ENCODE measurements around the gene CCDC137.

Gene CCDC137

DNA sequence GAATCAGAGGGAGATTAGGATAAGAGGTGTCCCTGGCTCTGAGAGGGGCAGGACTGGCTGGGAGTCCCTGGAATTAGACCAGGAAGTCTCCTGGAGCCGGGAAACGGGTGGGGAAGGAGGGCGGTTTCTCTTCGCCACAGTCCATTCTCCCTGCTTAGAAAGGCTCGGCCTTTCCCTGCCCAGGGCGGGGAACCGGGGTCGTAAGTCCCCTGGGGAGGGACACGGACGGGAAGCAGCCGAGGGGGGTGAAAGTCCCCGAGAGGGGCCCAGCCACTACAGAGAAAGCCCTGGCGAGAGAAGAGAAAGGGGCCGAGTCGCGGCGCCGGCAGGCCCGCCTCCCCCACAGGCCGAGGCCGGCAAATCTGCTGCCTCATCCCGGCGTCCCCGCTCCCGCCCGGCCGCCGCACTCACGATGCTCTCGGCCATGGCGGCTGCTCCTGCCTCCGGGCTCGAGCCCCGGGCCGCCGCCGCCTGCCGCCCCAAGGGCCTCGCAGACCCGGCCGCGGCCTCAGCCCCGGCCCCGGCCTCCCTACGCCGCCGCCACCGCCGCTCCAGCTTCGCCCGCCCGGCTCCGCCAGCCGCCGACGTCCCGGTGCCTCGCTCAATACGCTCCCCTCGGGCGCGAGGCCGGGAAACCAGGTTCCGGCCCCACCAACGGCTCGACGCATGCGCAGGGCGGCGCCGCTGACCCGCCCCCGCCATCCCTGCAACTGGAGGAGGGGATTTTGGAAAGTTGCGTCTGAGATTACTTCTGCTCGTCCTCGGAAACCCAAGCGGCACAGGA, 29.8 kb upstream of the CCDC137 start, which contains the start of the genes NPLOC4 and TSPAN10:
TSS of gene NPLOC4 (minus strand) at position 608 of the 784 bp plus-strand sequence. CDS start at position 426, 182 bp downstream.
TSS of gene TSPAN10 (plus strand) at position 692 of the 784 bp plus-strand sequence. CDS start 5,217 bp downstream, outside the sequence.
- CTCF ChIA-PET = no interaction called here
- Histone ChIP-seq H3K4me1 (ENCODE audit: control insufficient read depth, insufficient read depth, low read length) (peaks cover 9% of the 10 kb centered on the region; the same call in 1 of the 2 replicates), H3K4me3 (ENCODE audit: low read depth, low read length) (peak within 1 kb of the TSS; percentile 83), H3K9me3 (ENCODE audit: control insufficient read depth, insufficient read depth, low read depth, low read length) (no peaks in the 10 kb centered on the region), H3K27ac (ENCODE audit: extremely low read depth, low read depth, low read length) (peak within 1 kb of the TSS; percentile 98), H3K36me3 (ENCODE audit: control insufficient read depth in 2 of 2, insufficient read depth in 1 of 2, low read length in 2 of 2) (peaks cover 6 to 9% of the 10 kb centered on the region in 2 experiments)
- POLR2A ChIA-PET = interaction anchor here (0.6 to 2.0 kb wide), 10 partner anchors 19 to 414 kb away, joined by 3 to 6 read pairs (median 4); partner anchors contain the start of genes ARL16, CCDC137, CEP131 and HGS
- TF ChIP-seq, protein P1, sequence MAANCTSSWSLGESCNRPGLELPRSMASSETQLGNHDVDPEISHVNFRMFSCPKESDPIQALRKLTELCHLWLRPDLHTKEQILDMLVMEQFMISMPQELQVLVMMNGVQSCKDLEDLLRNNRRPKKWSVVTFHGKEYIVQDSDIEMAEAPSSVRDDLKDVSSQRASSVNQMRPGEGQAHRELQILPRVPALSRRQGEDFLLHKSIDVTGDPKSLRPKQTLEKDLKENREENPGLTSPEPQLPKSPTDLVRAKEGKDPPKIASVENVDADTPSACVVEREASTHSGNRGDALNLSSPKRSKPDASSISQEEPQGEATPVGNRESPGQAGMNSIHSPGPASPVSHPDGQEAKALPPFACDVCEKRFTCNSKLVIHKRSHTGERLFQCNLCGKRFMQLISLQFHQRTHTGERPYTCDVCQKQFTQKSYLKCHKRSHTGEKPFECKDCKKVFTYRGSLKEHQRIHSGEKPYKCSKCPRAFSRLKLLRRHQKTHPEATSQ (tag by site-specific recombination; IDR thresholded peaks at IDR 0.05) = no peak
- TF ChIP-seq ZNF341 (tag by site-specific recombination; IDR thresholded peaks at IDR 0.05; ENCODE audit: low read depth) = peak; percentile 44; the same call in 1 of the 2 replicates
- peak; percentile 22; the same call in 1 of the 2 replicates for TF ChIP-seq ZNF391 (tag by site-specific recombination; IDR thresholded peaks at IDR 0.05; ENCODE audit: borderline replicate concordance, low read depth)
- TF ChIP-seq ZFP37 (tag by site-specific recombination; IDR thresholded peaks at IDR 0.05) = no peak
- no peak for TF ChIP-seq ZNF350 (tag by site-specific recombination; IDR thresholded peaks at IDR 0.05)
- no peak for TF ChIP-seq GFI1B (tag by site-specific recombination; IDR thresholded peaks at IDR 0.05)
- TF ChIP-seq, protein P2, sequence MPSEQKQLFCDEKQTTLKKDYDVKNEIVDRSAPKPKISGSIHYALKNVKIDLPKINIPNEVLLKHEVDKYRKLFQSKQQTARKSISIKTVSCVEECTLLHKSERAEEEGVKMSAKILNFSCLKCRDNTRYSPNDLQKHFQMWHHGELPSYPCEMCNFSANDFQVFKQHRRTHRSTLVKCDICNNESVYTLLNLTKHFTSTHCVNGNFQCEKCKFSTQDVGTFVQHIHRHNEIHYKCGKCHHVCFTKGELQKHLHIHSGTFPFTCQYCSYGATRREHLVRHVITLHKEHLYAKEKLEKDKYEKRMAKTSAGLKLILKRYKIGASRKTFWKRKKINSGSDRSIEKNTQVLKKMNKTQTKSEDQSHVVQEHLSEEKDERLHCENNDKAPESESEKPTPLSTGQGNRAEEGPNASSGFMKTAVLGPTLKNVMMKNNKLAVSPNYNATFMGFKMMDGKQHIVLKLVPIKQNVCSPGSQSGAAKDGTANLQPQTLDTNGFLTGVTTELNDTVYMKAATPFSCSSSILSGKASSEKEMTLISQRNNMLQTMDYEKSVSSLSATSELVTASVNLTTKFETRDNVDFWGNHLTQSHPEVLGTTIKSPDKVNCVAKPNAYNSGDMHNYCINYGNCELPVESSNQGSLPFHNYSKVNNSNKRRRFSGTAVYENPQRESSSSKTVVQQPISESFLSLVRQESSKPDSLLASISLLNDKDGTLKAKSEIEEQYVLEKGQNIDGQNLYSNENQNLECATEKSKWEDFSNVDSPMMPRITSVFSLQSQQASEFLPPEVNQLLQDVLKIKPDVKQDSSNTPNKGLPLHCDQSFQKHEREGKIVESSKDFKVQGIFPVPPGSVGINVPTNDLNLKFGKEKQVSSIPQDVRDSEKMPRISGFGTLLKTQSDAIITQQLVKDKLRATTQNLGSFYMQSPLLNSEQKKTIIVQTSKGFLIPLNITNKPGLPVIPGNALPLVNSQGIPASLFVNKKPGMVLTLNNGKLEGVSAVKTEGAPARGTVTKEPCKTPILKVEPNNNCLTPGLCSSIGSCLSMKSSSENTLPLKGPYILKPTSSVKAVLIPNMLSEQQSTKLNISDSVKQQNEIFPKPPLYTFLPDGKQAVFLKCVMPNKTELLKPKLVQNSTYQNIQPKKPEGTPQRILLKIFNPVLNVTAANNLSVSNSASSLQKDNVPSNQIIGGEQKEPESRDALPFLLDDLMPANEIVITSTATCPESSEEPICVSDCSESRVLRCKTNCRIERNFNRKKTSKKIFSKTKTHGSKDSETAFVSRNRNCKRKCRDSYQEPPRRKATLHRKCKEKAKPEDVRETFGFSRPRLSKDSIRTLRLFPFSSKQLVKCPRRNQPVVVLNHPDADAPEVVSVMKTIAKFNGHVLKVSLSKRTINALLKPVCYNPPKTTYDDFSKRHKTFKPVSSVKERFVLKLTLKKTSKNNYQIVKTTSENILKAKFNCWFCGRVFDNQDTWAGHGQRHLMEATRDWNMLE (tag by site-specific recombination; conservative IDR thresholded peaks at IDR 0.05; ENCODE audit: low read depth) = 0 out of 2 replicates have a peak, but pooled peaks have one; percentile 12
- no peak for TF ChIP-seq ZSCAN16 (tag by site-specific recombination; IDR thresholded peaks at IDR 0.05)
- TF ChIP-seq ZNF2 (tag by site-specific recombination; IDR thresholded peaks at IDR 0.05) = peak; percentile 52; the same call in 1 of the 2 replicates
- TF ChIP-seq ZSCAN30 (tag by site-specific recombination; IDR thresholded peaks at IDR 0.05) = peak; percentile 89
- TF ChIP-seq, protein P3, sequence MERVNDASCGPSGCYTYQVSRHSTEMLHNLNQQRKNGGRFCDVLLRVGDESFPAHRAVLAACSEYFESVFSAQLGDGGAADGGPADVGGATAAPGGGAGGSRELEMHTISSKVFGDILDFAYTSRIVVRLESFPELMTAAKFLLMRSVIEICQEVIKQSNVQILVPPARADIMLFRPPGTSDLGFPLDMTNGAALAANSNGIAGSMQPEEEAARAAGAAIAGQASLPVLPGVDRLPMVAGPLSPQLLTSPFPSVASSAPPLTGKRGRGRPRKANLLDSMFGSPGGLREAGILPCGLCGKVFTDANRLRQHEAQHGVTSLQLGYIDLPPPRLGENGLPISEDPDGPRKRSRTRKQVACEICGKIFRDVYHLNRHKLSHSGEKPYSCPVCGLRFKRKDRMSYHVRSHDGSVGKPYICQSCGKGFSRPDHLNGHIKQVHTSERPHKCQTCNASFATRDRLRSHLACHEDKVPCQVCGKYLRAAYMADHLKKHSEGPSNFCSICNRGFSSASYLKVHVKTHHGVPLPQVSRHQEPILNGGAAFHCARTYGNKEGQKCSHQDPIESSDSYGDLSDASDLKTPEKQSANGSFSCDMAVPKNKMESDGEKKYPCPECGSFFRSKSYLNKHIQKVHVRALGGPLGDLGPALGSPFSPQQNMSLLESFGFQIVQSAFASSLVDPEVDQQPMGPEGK (tag by site-specific recombination; IDR thresholded peaks at IDR 0.05) = peak; percentile 59
- TF ChIP-seq KLF1 (tag by site-specific recombination; IDR thresholded peaks at IDR 0.05) = no peak; the same call in 1 of the 2 replicates
- TF ChIP-seq, protein P4, sequence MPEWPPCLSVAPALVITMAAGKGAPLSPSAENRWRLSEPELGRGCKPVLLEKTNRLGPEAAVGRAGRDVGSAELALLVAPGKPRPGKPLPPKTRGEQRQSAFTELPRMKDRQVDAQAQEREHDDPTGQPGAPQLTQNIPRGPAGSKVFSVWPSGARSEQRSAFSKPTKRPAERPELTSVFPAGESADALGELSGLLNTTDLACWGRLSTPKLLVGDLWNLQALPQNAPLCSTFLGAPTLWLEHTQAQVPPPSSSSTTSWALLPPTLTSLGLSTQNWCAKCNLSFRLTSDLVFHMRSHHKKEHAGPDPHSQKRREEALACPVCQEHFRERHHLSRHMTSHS (tag by site-specific recombination; IDR thresholded peaks at IDR 0.05) = no peak
- TF ChIP-seq, protein P5, sequence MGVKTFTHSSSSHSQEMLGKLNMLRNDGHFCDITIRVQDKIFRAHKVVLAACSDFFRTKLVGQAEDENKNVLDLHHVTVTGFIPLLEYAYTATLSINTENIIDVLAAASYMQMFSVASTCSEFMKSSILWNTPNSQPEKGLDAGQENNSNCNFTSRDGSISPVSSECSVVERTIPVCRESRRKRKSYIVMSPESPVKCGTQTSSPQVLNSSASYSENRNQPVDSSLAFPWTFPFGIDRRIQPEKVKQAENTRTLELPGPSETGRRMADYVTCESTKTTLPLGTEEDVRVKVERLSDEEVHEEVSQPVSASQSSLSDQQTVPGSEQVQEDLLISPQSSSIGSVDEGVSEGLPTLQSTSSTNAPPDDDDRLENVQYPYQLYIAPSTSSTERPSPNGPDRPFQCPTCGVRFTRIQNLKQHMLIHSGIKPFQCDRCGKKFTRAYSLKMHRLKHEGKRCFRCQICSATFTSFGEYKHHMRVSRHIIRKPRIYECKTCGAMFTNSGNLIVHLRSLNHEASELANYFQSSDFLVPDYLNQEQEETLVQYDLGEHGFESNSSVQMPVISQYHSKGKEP (tag by site-specific recombination; IDR thresholded peaks at IDR 0.05) = peak; percentile 66; the same call in 1 of the 2 replicates
- TF ChIP-seq ZNF501 (tag by site-specific recombination; IDR thresholded peaks at IDR 0.05) = no peak
- TF ChIP-seq ZNF292 (tag by site-specific recombination; IDR thresholded peaks at IDR 0.05; ENCODE audit: borderline replicate concordance, low read depth) = no peak
- TF ChIP-seq, protein P6, sequence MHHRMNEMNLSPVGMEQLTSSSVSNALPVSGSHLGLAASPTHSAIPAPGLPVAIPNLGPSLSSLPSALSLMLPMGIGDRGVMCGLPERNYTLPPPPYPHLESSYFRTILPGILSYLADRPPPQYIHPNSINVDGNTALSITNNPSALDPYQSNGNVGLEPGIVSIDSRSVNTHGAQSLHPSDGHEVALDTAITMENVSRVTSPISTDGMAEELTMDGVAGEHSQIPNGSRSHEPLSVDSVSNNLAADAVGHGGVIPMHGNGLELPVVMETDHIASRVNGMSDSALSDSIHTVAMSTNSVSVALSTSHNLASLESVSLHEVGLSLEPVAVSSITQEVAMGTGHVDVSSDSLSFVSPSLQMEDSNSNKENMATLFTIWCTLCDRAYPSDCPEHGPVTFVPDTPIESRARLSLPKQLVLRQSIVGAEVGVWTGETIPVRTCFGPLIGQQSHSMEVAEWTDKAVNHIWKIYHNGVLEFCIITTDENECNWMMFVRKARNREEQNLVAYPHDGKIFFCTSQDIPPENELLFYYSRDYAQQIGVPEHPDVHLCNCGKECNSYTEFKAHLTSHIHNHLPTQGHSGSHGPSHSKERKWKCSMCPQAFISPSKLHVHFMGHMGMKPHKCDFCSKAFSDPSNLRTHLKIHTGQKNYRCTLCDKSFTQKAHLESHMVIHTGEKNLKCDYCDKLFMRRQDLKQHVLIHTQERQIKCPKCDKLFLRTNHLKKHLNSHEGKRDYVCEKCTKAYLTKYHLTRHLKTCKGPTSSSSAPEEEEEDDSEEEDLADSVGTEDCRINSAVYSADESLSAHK (tag by site-specific recombination; IDR thresholded peaks at IDR 0.05) = no peak
- no peak; the same call in 1 of the 2 replicates for TF ChIP-seq ZEB2 (tag by site-specific recombination; IDR thresholded peaks at IDR 0.05)
- TF ChIP-seq ZNF549 (tag by site-specific recombination; IDR thresholded peaks at IDR 0.05) = no peak
- no peak for TF ChIP-seq ZFP41 (tag by site-specific recombination; IDR thresholded peaks at IDR 0.05; ENCODE audit: borderline replicate concordance)
- TF ChIP-seq ZNF48 (tag by site-specific recombination; IDR thresholded peaks at IDR 0.05) = no peak
- peak; percentile 91 for TF ChIP-seq ZFHX2 (tag by site-specific recombination; conservative IDR thresholded peaks at IDR 0.05)
- TF ChIP-seq ZNF121 (tag by site-specific recombination; IDR thresholded peaks at IDR 0.05) = no peak

Data from HEK293 (cell line).